K562 (cell line): ENCODE measurements around the gene TIFAB. TPM values are rescaled to one million over a fixed set of nuclear protein-coding genes. Genes with fewer than 3 reads are reported as not detected.

Experiments used
- ESRRB ChIP-seq: fragments of 250-450 bp; sonication (Bioruptor Pico); IDR thresholded peaks from 2 replicates; pipeline ENCODE4 v1.5.0; 2020; ENCODE audit warnings: mild to moderate bottlenecking, moderate library complexity, borderline replicate concordance
- FUS ChIP-seq: fragments of 200-400 bp; formaldehyde crosslinking; optimal IDR thresholded peaks from 2 replicates; pipeline ENCODE3; 2017; ENCODE audit warnings: low read depth, low read length
- GATAD2B ChIP-seq: fragments of 450-650 bp; IDR thresholded peaks from 2 replicates; pipeline ENCODE4 v1.6.1; 2017; ENCODE audit warnings: mild to moderate bottlenecking, borderline replicate concordance
- JUND ChIP-seq, 2 experiments: IDR thresholded peaks; 2 replicates in 1 of 2; 3 replicates in 1 of 2; pipeline ENCODE4 v1.6.1; 2011; ENCODE audit warnings: borderline replicate concordance in 2 of 2, low read depth in 2 of 2, low read length in 2 of 2, improper control_type of control experiment in 1 of 2, missing biosample characterization in 1 of 2, missing genetic modification characterization in 1 of 2, missing genetic modification reagents in 1 of 2
- MAFG ChIP-seq: fragments of 450-650 bp; conservative IDR thresholded peaks from 2 replicates; pipeline ENCODE4 v1.6.1; 2016; ENCODE audit warnings: missing genetic modification characterization, missing compliant biosample characterization
- MYNN ChIP-seq, 2 experiments: sonication (generic); formaldehyde crosslinking in 1 of 2; IDR thresholded peaks; 2 replicates each; pipeline versions ENCODE4 v1.5.0 to v1.6.1; 2016 to 2020; ENCODE audit warnings: antibody characterized with exemption in 1 of 2, missing genetic modification reagents in 1 of 2
- PBX2 ChIP-seq, 2 experiments: IDR thresholded peaks in 1 of 2; conservative IDR thresholded peaks in 1 of 2; 2 replicates each; pipeline ENCODE4 v1.6.1; 2016; ENCODE audit warnings: low read depth in 2 of 2, mild to moderate bottlenecking in 1 of 2, missing compliant biosample characterization in 1 of 2, missing genetic modification characterization in 1 of 2, moderate library complexity in 1 of 2
- RBM22 ChIP-seq: fragments of 200-400 bp; formaldehyde crosslinking; IDR thresholded peaks from 2 replicates; pipeline ENCODE4 v1.6.1; 2018; ENCODE audit warnings: low read length, low read depth; ENCODE audit not compliant: poor library complexity, severe bottlenecking
- TFAP4 ChIP-seq: sonication (generic); formaldehyde crosslinking; IDR thresholded peaks from 2 replicates; pipeline ENCODE4 v1.8.0; 2022; ENCODE audit warnings: missing genetic modification reagents, mild to moderate bottlenecking, moderate library complexity, borderline replicate concordance
- THRA ChIP-seq: fragments of 450-650 bp; IDR thresholded peaks from 2 replicates; pipeline ENCODE4 v1.6.1; 2017; ENCODE audit warnings: mild to moderate bottlenecking, moderate library complexity
- TOE1 ChIP-seq, 2 experiments: fragments of 450-650 bp in 1 of 2; sonication (generic) in 1 of 2; formaldehyde crosslinking in 1 of 2; IDR thresholded peaks; 2 replicates each; pipeline versions ENCODE4 v1.7.1 to v1.8.0; 2016 to 2022; ENCODE audit warnings: borderline replicate concordance in 2 of 2, mild to moderate bottlenecking in 2 of 2, antibody characterized with exemption in 1 of 2, inconsistent platforms in 1 of 2, low read depth in 1 of 2, missing genetic modification reagents in 1 of 2, moderate library complexity in 1 of 2
- ZBTB17 ChIP-seq: fragments of 450-650 bp; formaldehyde crosslinking; IDR thresholded peaks from 2 replicates; pipeline ENCODE4 v1.4.0; 2020; ENCODE audit warnings: mild to moderate bottlenecking
- ZBTB43 ChIP-seq: sonication (generic); formaldehyde crosslinking; IDR thresholded peaks from 2 replicates; pipeline ENCODE4 v1.8.0; 2023; ENCODE audit warnings: mild to moderate bottlenecking, missing genetic modification reagents
- ZNF143 ChIP-seq: sonication (generic); formaldehyde crosslinking; IDR thresholded peaks from 2 replicates; pipeline ENCODE4 v1.9.0; 2022; ENCODE audit warnings: mild to moderate bottlenecking, missing genetic modification reagents
- ZNF589 ChIP-seq: fragments of 200-800 bp; sonication (Bioruptor generic); IDR thresholded peaks from 2 replicates; pipeline ENCODE4 v1.6.1; 2016; ENCODE audit warnings: low read depth, missing genetic modification characterization, missing compliant biosample characterization
- ZNF699 ChIP-seq: fragments of 250-450 bp; sonication (Bioruptor Pico); IDR thresholded peaks from 2 replicates; pipeline ENCODE4 v1.8.0; 2021; ENCODE audit warnings: mild to moderate bottlenecking, moderate library complexity; ENCODE audit not compliant: insufficient replicate concordance
- ZNF717 ChIP-seq: fragments of 250-450 bp; sonication (Bioruptor Pico); IDR thresholded peaks from 2 replicates; pipeline ENCODE4 v1.5.0; 2021
- polyA plus RNA-seq, 8 experiments: library from polyadenylated mRNA; depleted of rRNA in 4 of 8; stranded (reverse) in 5 of 8; unstranded in 3 of 8; fragments of >200 nt; fragmentation: Nextera tagmentation in 2 of 8; fragmentation: Illumina TruSeq in 1 of 8; extraction: Ambion mirVana in 2 of 8; extraction: Trizol in 1 of 8; gene quantifications; 2 replicates each; pipeline versions ENCODE4 v1.2.1 to v1.2.3, GENCODE V29; 2011 to 2014; ENCODE audit warnings: inconsistent platforms in 1 of 8, missing spikeins in 1 of 8
- total RNA-seq, 7 experiments: library from RNA; depleted of rRNA in 6 of 7; stranded (reverse); fragments of >200 nt in 6 of 7; fragmentation: Illumina TruSeq in 2 of 7; extraction: Trizol in 2 of 7; gene quantifications; 2 replicates each; pipeline versions ENCODE4 v1.2.1 to v1.2.3, GENCODE V29; 2011 to 2021; ENCODE audit warnings: low replicate concordance in 1 of 7

The TIFAB gene
- total and polyA plus RNA-seq, 9 of the 15 experiments (the other 6 are each of a cell fraction or from before 2014, with no cell fraction given): not detected

- peak; percentile 51; the same call in 1 of the 2 replicates for TF ChIP-seq ZNF589
- peak; percentile 21; the same call in 1 of the 2 replicates for TF ChIP-seq TFAP4 (CRISPR knock-in tag)
- no peak for TF ChIP-seq ZNF699 (CRISPR knock-in tag)
- no peak for TF ChIP-seq RBM22
- 0 out of 2 replicates have a peak, but pooled peaks have one; percentile 8 for TF ChIP-seq JUND (IDR thresholded peaks at IDR 0.05; ENCODE audit: borderline replicate concordance, low read depth, low read length)
- no peak for TF ChIP-seq JUND (tag; IDR thresholded peaks at IDR 0.05; ENCODE audit: borderline replicate concordance, low read depth, low read length)
- no peak for TF ChIP-seq MYNN (IDR thresholded peaks at IDR 0.05)
- TF ChIP-seq MYNN (CRISPR knock-in tag; IDR thresholded peaks at IDR 0.05): no peak
- TF ChIP-seq ZNF143 (CRISPR knock-in tag): no peak
- no peak for TF ChIP-seq MAFG (tag)
- TF ChIP-seq PBX2 (CRISPR knock-in tag; IDR thresholded peaks at IDR 0.05; ENCODE audit: low read depth): no peak
- TF ChIP-seq PBX2 (tag; conservative IDR thresholded peaks at IDR 0.05; ENCODE audit: low read depth): no peak
- TF ChIP-seq ZBTB17: 0 out of 2 replicates have a peak, but pooled peaks have one; percentile 61
- no peak for TF ChIP-seq ZBTB43 (CRISPR knock-in tag)
- TF ChIP-seq TOE1 (IDR thresholded peaks at IDR 0.05; ENCODE audit: borderline replicate concordance): no peak
- TF ChIP-seq TOE1 (CRISPR knock-in tag; IDR thresholded peaks at IDR 0.05; ENCODE audit: borderline replicate concordance, low read depth): no peak
- TF ChIP-seq ZNF717 (CRISPR knock-in tag): no peak
- TF ChIP-seq FUS: no peak
- no peak for TF ChIP-seq THRA
- no peak for TF ChIP-seq ESRRB (CRISPR knock-in tag)
- TF ChIP-seq GATAD2B: no peak
Observed at GRCh38 chr5:135433681-135434426, 18.3 kb downstream of the TIFAB start (continued).
